ENCODE results near the gene PLEKHG2.

Gene PLEKHG2, protein sequence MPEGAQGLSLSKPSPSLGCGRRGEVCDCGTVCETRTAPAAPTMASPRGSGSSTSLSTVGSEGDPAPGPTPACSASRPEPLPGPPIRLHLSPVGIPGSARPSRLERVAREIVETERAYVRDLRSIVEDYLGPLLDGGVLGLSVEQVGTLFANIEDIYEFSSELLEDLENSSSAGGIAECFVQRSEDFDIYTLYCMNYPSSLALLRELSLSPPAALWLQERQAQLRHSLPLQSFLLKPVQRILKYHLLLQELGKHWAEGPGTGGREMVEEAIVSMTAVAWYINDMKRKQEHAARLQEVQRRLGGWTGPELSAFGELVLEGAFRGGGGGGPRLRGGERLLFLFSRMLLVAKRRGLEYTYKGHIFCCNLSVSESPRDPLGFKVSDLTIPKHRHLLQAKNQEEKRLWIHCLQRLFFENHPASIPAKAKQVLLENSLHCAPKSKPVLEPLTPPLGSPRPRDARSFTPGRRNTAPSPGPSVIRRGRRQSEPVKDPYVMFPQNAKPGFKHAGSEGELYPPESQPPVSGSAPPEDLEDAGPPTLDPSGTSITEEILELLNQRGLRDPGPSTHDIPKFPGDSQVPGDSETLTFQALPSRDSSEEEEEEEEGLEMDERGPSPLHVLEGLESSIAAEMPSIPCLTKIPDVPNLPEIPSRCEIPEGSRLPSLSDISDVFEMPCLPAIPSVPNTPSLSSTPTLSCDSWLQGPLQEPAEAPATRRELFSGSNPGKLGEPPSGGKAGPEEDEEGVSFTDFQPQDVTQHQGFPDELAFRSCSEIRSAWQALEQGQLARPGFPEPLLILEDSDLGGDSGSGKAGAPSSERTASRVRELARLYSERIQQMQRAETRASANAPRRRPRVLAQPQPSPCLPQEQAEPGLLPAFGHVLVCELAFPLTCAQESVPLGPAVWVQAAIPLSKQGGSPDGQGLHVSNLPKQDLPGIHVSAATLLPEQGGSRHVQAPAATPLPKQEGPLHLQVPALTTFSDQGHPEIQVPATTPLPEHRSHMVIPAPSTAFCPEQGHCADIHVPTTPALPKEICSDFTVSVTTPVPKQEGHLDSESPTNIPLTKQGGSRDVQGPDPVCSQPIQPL (N-terminal part only)

GRCh38 chr19:39412100-39412866 lies at the start of gene PLEKHG2:
Gene PLEKHG2, plus strand, starts transcription at chr19:39412669. Its CDS starts 1,418 bp downstream, at chr19:39414087.
- peak within 1 kb of the TSS; percentile 82 for H3K4me3 ChIP-seq (ENCODE audit: low read depth, low read length)
- TF ChIP-seq CTCF (IDR thresholded peaks at IDR 0.05; ENCODE audit: control insufficient read depth, extremely low read depth, insufficient read depth) = peak; percentile 72
- peak; percentile 98 for DNase-seq (ENCODE audit: low read depth)

DNA sequence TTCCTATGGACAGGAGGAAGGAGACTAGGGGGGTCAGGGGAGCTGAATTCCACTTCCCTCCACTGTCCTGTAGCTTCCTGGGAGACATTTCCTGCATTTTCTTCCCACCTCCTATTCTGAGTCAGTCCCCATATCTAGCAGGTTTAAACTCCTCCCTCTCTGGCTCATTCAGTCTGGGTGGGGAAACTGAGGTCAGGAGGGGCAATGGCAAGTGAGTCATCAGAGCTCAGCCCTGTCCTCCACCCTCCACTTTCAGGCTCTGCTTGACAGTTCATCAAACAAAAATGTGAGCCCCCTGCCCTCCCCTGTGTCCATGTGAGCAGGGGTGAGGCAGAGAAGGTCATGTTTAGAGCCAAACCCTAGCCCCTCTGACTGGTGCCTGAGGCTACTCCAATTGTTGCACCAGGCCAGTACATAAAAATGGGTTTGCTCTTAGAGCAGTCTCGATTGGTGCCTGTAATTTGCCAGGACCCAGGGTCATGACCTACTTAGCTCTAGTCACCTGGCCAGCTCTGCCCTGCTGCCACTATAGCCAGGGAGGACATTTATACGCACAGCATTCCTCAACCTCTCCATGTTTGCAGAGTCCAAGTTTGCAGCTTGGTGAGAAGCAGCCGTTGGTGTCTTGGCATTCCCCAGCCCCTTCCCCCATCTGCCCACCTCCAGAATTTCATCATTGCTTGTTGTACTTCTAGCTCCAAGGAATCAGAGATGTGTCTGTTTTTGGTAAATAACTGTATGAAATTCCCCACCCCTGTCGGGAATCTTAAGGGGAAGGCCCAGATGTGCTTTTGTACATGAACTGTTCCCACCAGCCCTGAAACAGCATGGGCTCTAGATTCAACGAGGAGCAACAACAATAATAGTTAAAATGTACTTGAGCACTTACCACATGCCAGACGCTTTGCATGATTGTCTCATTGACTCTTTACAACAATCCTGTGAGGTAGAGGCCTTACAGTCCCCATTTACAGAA lies 49.5 kb upstream of the PLEKHG2 start:
- DNase-seq (ENCODE audit: low read depth) = no peak
- no peak for TF ChIP-seq CTCF (IDR thresholded peaks at IDR 0.05; ENCODE audit: control insufficient read depth, extremely low read depth, insufficient read depth)
- H3K4me3 ChIP-seq (ENCODE audit: low read depth, low read length) = no peak overlapping the region

DNA sequence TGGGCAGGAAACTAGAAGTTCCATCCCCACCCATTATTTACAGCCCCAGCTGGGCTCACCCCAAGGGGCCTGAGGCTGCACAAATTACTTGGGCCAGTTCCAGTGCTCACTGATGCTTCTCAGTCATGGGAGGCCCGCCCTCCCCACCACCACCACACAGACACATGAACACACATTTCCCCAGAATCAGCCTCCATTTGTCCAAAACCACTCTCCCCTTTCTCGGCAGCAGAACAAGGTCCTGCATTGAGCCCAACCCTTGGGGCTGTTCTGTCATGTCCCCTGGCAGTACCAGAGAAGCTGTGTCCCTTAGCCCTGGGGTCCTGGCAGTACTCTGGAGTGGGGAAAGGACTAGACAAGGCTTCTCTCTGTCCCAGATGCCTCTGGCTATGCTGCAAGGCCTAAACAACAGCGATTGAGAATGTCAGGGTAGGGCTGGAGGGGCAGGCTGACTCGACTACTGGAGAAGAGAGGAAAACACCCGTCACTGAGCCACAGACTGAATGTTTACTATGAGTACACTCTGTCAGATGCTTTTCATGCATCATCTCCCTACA lies 48.5 kb upstream of the PLEKHG2 start:
- TF ChIP-seq CTCF (IDR thresholded peaks at IDR 0.05; ENCODE audit: control insufficient read depth, extremely low read depth, insufficient read depth) = no peak
- no peak for DNase-seq (ENCODE audit: low read depth)
- no peak overlapping the region for H3K4me3 ChIP-seq (ENCODE audit: low read depth, low read length)

DNA sequence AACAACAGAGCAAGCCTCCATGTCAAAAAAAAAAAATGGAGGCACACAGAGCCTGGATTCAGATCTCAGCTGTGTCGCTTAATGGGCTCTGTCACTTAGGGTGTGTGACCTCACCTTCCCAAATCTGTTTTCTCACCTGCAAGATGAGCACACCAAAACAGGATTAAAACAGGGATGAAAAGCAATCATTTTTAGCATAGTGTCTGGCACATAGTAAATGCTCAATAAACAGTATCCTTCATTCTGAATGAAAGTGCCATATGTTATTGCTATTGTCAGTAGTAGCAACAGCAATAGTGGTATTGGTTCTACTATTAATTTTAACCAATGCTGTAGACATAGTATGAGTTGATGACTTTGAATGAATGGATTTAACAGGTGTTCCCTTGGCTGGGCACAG lies 46.9 kb upstream of the PLEKHG2 start:
- no peak for TF ChIP-seq CTCF (IDR thresholded peaks at IDR 0.05; ENCODE audit: control insufficient read depth, extremely low read depth, insufficient read depth)
- no peak for DNase-seq (ENCODE audit: low read depth)

DNA sequence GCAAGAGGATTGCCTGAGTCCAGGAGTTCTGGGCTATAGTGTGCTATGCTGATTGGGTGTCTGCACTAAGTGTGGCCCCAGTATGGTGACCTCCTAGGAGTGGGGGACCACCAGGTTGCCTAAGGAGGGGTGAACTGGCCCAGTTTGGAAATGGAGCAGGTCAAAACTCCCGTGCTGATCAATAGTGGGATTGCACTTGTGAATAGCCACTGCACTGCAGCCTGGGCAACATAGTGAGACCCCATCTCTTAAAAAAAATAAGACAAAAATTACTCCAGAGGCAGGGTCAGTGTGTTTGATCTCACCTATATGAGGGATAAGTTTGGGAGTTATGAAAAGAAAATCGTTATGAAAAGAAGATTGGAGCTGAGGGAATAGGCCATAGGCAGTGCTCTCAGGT lies 43.3 kb upstream of the PLEKHG2 start:
- TF ChIP-seq CTCF (IDR thresholded peaks at IDR 0.05; ENCODE audit: control insufficient read depth, extremely low read depth, insufficient read depth) = no peak
- no peak for DNase-seq (ENCODE audit: low read depth)
- H3K4me3 ChIP-seq (ENCODE audit: low read depth, low read length) = no peak overlapping the region

More for the DNA sequence above, 46.9 kb upstream of the PLEKHG2 start:
- no peak overlapping the region for H3K4me3 ChIP-seq (ENCODE audit: low read depth, low read length)

Data from LNCaP clone FGC (cell line).